Dermis blood vessel endothelial cell (primary cell): ENCODE measurements around the gene LDLRAD4. TPM values are rescaled to one million over a fixed set of nuclear protein-coding genes. Genes with fewer than 3 reads are reported as not detected.

Experiments
- DNase-seq: peaks from one replicate; pipeline ENCODE4 v3.0.0; 2010
- total RNA-seq: library from RNA; depleted of rRNA; stranded (reverse); fragments of >200 nt; gene quantifications from 2 replicates; pipeline ENCODE4 v1.2.3, GENCODE V29; 2014

Gene LDLRAD4
- total RNA-seq, 1 donor from 2014 or later: 20.1 TPM

- no peak for DNase-seq
Observed at GRCh38 chr18:13389491-13390131, 171.1 kb downstream of the LDLRAD4 start.

GRCh38 chr18:13390196-13390595 is 171.6 kb downstream of the LDLRAD4 start:
- DNase-seq: no peak

- no peak for DNase-seq
Observed at GRCh38 chr18:13390711-13391110, 172.2 kb downstream of the LDLRAD4 start.

- no peak for DNase-seq
Observed at GRCh38 chr18:13392029-13392750, 173.6 kb downstream of the LDLRAD4 start.

- no peak for DNase-seq
Observed at GRCh38 chr18:13392899-13393298, 174.3 kb downstream of the LDLRAD4 start.

GRCh38 chr18:13393338-13393737 is 174.8 kb downstream of the LDLRAD4 start:
- no peak for DNase-seq

- DNase-seq: no peak
Observed at GRCh38 chr18:13394801-13395200, 176.2 kb downstream of the LDLRAD4 start.

- DNase-seq: no peak
Observed at GRCh38 chr18:13395577-13395976, 177.0 kb downstream of the LDLRAD4 start.

- no peak for DNase-seq
Observed at GRCh38 chr18:13397504-13398163, 179.1 kb downstream of the LDLRAD4 start.

- no peak for DNase-seq
Observed at GRCh38 chr18:13398631-13399030, 180.1 kb downstream of the LDLRAD4 start.

GRCh38 chr18:13399511-13399910 is 181.0 kb downstream of the LDLRAD4 start:
- DNase-seq: no peak

- DNase-seq: no peak
Observed at GRCh38 chr18:13400636-13401315, 182.2 kb downstream of the LDLRAD4 start.

- no peak for DNase-seq
Observed at GRCh38 chr18:13401404-13401803, 182.8 kb downstream of the LDLRAD4 start.

GRCh38 chr18:13401826-13402225 is 183.3 kb downstream of the LDLRAD4 start:
- no peak for DNase-seq

GRCh38 chr18:13403786-13404549 is 185.4 kb downstream of the LDLRAD4 start:
- no peak for DNase-seq

GRCh38 chr18:13405305-13406038 is 186.9 kb downstream of the LDLRAD4 start:
- DNase-seq: no peak

GRCh38 chr18:13406049-13406615 is 187.6 kb downstream of the LDLRAD4 start:
- no peak for DNase-seq

GRCh38 chr18:13406736-13407135 is 188.2 kb downstream of the LDLRAD4 start:
- DNase-seq: no peak

GRCh38 chr18:13407484-13407883 is 188.9 kb downstream of the LDLRAD4 start:
- no peak for DNase-seq

- DNase-seq: no peak
Observed at GRCh38 chr18:13409026-13409425, 190.5 kb downstream of the LDLRAD4 start.

GRCh38 chr18:13409997-13410396 is 191.4 kb downstream of the LDLRAD4 start:
- DNase-seq: no peak
